CD14-positive monocyte (primary cell): ENCODE measurements around the gene STING1. TPM values are rescaled to one million over a fixed set of nuclear protein-coding genes. Genes with fewer than 3 reads are reported as not detected.

Experiments used
- DNase-seq, 3 donors: peaks; one replicate each; pipeline ENCODE4 v3.0.0-alpha.2; 2011 to 2022
- H2AFZ ChIP-seq: 2 replicates; pipeline ENCODE4 v1.6.0; 2012; ENCODE audit warnings: mild to moderate bottlenecking, low read depth, low read length, inconsistent platforms; ENCODE audit not compliant: insufficient read depth, poor library complexity, severe bottlenecking
- H3K27ac ChIP-seq, 2 donors: 1 replicate in 1 of 2; 2 replicates in 1 of 2; pipeline ENCODE4 v1.5.1; 2012 to 2013; ENCODE audit warnings: low read length in 2 of 2, control low read depth in 1 of 2, inconsistent platforms in 1 of 2, low read depth in 1 of 2, mild to moderate bottlenecking in 1 of 2
- H3K27me3 ChIP-seq, 2 donors: one replicate each; pipeline versions ENCODE4 v1.6.0 to v1.6.1; 2011 to 2013; ENCODE audit warnings: low read length in 2 of 2; ENCODE audit not compliant: control insufficient read depth in 2 of 2, insufficient read depth in 2 of 2
- H3K36me3 ChIP-seq, 2 donors: replicated peaks in 1 of 2; 1 replicate in 1 of 2; 2 replicates in 1 of 2; pipeline versions ENCODE4 v1.5.1 to v1.6.1; 2012 to 2013; ENCODE audit warnings: low read length in 2 of 2, control low read depth in 1 of 2, inconsistent platforms in 1 of 2, mild to moderate bottlenecking in 1 of 2; ENCODE audit not compliant: insufficient read depth in 2 of 2, control insufficient read depth in 1 of 2
- H3K4me1 ChIP-seq, 2 donors: 1 replicate in 1 of 2; 2 replicates in 1 of 2; pipeline versions ENCODE4 v1.5.1 to v1.6.1; 2012 to 2013; ENCODE audit warnings: low read length in 2 of 2, control low read depth in 1 of 2, inconsistent platforms in 1 of 2, mild to moderate bottlenecking in 1 of 2, moderate library complexity in 1 of 2; ENCODE audit not compliant: insufficient read depth in 2 of 2, control insufficient read depth in 1 of 2
- H3K4me2 ChIP-seq: replicated peaks from 2 replicates; pipeline ENCODE3; 2012; ENCODE audit warnings: low read length, moderate library complexity, mild to moderate bottlenecking; ENCODE audit not compliant: poor library complexity, severe bottlenecking; ENCODE audit errors: extremely low read depth
- H3K4me3 ChIP-seq, 3 experiments: fragments of 200-600 bp in 1 of 3; sonication (generic) in 1 of 3; replicated peaks in 1 of 3; 1 replicate in 2 of 3; 2 replicates in 1 of 3; pipeline ENCODE4 v1.5.1; 2011 to 2013; ENCODE audit warnings: low read length in 3 of 3, mild to moderate bottlenecking in 3 of 3, control low read depth in 2 of 3, low read depth in 2 of 3, inconsistent platforms in 1 of 3, moderate library complexity in 1 of 3
- H3K79me2 ChIP-seq: 2 replicates; pipeline ENCODE4 v1.6.0; 2012; ENCODE audit warnings: mild to moderate bottlenecking, control low read depth, inconsistent platforms, low read length, moderate library complexity; ENCODE audit not compliant: insufficient read depth
- H3K9ac ChIP-seq: 2 replicates; pipeline ENCODE4 v1.6.0; 2017; ENCODE audit warnings: low read length, mild to moderate bottlenecking; ENCODE audit not compliant: insufficient read depth, poor library complexity, severe bottlenecking
- H3K9me3 ChIP-seq, 2 donors: replicated peaks in 1 of 2; 1 replicate in 1 of 2; 2 replicates in 1 of 2; pipeline versions ENCODE4 v1.5.1 to v1.6.1; 2012 to 2013; ENCODE audit warnings: low read length in 2 of 2, control low read depth in 1 of 2; ENCODE audit not compliant: control insufficient read depth in 1 of 2, insufficient read depth in 1 of 2
- H4K20me1 ChIP-seq: 2 replicates; pipeline ENCODE4 v1.6.0; 2012; ENCODE audit warnings: mild to moderate bottlenecking, low read length, control low read depth, moderate library complexity; ENCODE audit not compliant: insufficient read depth
- H3K27ac Mint-ChIP-seq, 7 donors: one replicate each; pipeline ENCODE4 v1.8.0; 2020; ENCODE audit warnings: mild to moderate bottlenecking in 7 of 7, mixed read lengths in 7 of 7, moderate library complexity in 6 of 7, inconsistent platforms in 2 of 7
- H3K27me3 Mint-ChIP-seq, 3 donors: one replicate each; pipeline ENCODE4 v1.8.0; 2021 to 2022; ENCODE audit warnings: low read depth in 3 of 3, mild to moderate bottlenecking in 3 of 3, mixed read lengths in 3 of 3, moderate library complexity in 3 of 3, inconsistent platforms in 1 of 3
- H3K36me3 Mint-ChIP-seq, 2 donors: one replicate each; pipeline ENCODE4 v1.8.0; 2020; ENCODE audit warnings: mixed read lengths in 2 of 2, inconsistent platforms in 1 of 2, mild to moderate bottlenecking in 1 of 2
- H3K4me1 Mint-ChIP-seq: one replicate; pipeline ENCODE4 v1.8.0; 2020; ENCODE audit warnings: mild to moderate bottlenecking, mixed read lengths
- H3K4me3 Mint-ChIP-seq, 2 donors: one replicate each; pipeline ENCODE4 v1.8.0; 2020; ENCODE audit warnings: mild to moderate bottlenecking in 2 of 2, mixed read lengths in 2 of 2, moderate library complexity in 1 of 2
- H3K9me3 Mint-ChIP-seq, 7 donors: one replicate each; pipeline ENCODE4 v1.8.0; 2020 to 2022; ENCODE audit warnings: mixed read lengths in 7 of 7, mild to moderate bottlenecking in 6 of 7, moderate library complexity in 6 of 7, inconsistent platforms in 2 of 7
- CTCF ChIP-seq: fragments of 200-600 bp; IDR thresholded peaks from one replicate; pipeline ENCODE4 v1.8.0; 2022; ENCODE audit warnings: antibody characterized with exemption, mild to moderate bottlenecking
- WGBS: methylation state at CpG from one replicate; pipeline ENCODE4 v1.1.5; 2013; ENCODE audit warnings: missing lambda C conversion rate; ENCODE audit not compliant: insufficient coverage; 5-methylcytosine and 5-hydroxymethylcytosine counted together
- intact Hi-C, 2 donors: fragments of 100-400 bp; cut with micrococcal nuclease; formaldehyde crosslinking; loops; one replicate each; pipeline versions ENCODE4 v1.15.0 to v1.15.1; 2023
- polyA plus RNA-seq, 3 donors: library from polyadenylated mRNA; depleted of rRNA in 1 of 3; unstranded in 2 of 3; stranded (reverse) in 1 of 3; fragments of 300-500 nt in 2 of 3; fragments of >200 nt in 1 of 3; fragmentation: Illumina TruSeq in 2 of 3; gene quantifications; 1 replicate in 2 of 3; 2 replicates in 1 of 3; pipeline ENCODE4 v1.2.3, GENCODE V29; 2012 to 2021

The STING1 gene
- polyA plus RNA-seq, 3 donors = 83.7 to 225 (median 115) TPM

- H3K36me3 ChIP-seq = no peaks in the 10 kb centered on the region
- WGBS = 91% methylated on average over 7 of the region's 8 CpGs
- no peak overlapping the region for H3K4me3 ChIP-seq
- no peaks in the 10 kb centered on the region for H3K27me3 ChIP-seq
- Mint-ChIP-seq H3K27ac (no peak overlapping the region), H3K4me3 (no peak overlapping the region), H3K36me3 (no peaks in the 10 kb centered on the region), H3K4me1 (peaks cover 15% of the 10 kb centered on the region), H3K27me3 (peaks cover 0 to 4% (median 3%) of the 10 kb centered on the region in 3 donors), H3K9me3 (no peaks in the 10 kb centered on the region)
- no peak overlapping the region for H3K4me2 ChIP-seq
- no peak overlapping the region for H3K27ac ChIP-seq
- H3K9me3 ChIP-seq = no peaks in the 10 kb centered on the region
- no peaks in the 10 kb centered on the region for H4K20me1 ChIP-seq
- no peak overlapping the region for H3K9ac ChIP-seq
- DNase-seq = no peak
- no peak overlapping the region for H2AFZ ChIP-seq
- no peaks in the 10 kb centered on the region for H3K79me2 ChIP-seq
- TF ChIP-seq CTCF = no peak
- peaks cover 3 to 7% of the 10 kb centered on the region in 2 donors for H3K4me1 ChIP-seq
- intact Hi-C loops = no loop called here
Observed at GRCh38 chr5:139459451-139459934, 23.1 kb downstream of the STING1 start.

- Histone ChIP-seq H3K9me3 (no peaks in the 10 kb centered on the region), H3K4me3 (no peak overlapping the region), H3K27ac (no peak overlapping the region), H3K9ac (no peak overlapping the region), H3K27me3 (no peaks in the 10 kb centered on the region), H3K79me2 (no peaks in the 10 kb centered on the region), H3K4me1 (peaks cover 3 to 7% of the 10 kb centered on the region in 2 donors), H3K36me3 (no peaks in the 10 kb centered on the region), H4K20me1 (no peaks in the 10 kb centered on the region), H3K4me2 (no peak overlapping the region), H2AFZ (no peak overlapping the region)
- Mint-ChIP-seq H3K4me3 (no peak overlapping the region), H3K4me1 (peaks cover 15% of the 10 kb centered on the region), H3K27me3 (peaks cover 0 to 4% (median 3%) of the 10 kb centered on the region in 3 donors), H3K27ac (peak overlapping the region in 1 of 7 donors; percentile 63), H3K36me3 (no peaks in the 10 kb centered on the region), H3K9me3 (no peaks in the 10 kb centered on the region)
- intact Hi-C loops = no loop called here
- WGBS = 66% methylated on average over 5 of the region's 8 CpGs
- peak; percentile 53 to 56 (median 55) for DNase-seq
- no peak for TF ChIP-seq CTCF
Observed at GRCh38 chr5:139458580-139459407, 23.8 kb downstream of the STING1 start.
